Right atrium auricular region (tissue), 2 donors: ENCODE data around the gene SMYD3. TPM values are rescaled to one million over a fixed set of nuclear protein-coding genes. Genes with fewer than 3 reads are reported as not detected.

Source experiments
- DNase-seq: peaks from one replicate; pipeline ENCODE4 v3.0.0-alpha.2; 2019; ENCODE audit warnings: low spot score
- H3K27ac ChIP-seq, 2 donors: fragments of 200-600 bp; sonication (generic); 1 replicate in 1 of 2; 2 replicates in 1 of 2; pipeline ENCODE4 v1.5.1; 2016 to 2019
- H3K27me3 ChIP-seq, 2 donors: fragments of 200-600 bp; sonication (generic); one replicate each; pipeline versions ENCODE4 v1.5.1 to v1.6.0; 2017 to 2019
- H3K36me3 ChIP-seq: fragments of 200-600 bp; sonication (generic); one replicate; pipeline ENCODE4 v1.5.1; 2016
- H3K4me1 ChIP-seq, 2 donors: fragments of 200-600 bp; sonication (generic); one replicate each; pipeline versions ENCODE4 v1.5.1 to v1.6.0; 2017 to 2019
- H3K4me3 ChIP-seq, 2 donors: fragments of 200-600 bp; sonication (generic); 1 replicate in 1 of 2; 2 replicates in 1 of 2; pipeline ENCODE4 v1.5.1; 2017 to 2019; ENCODE audit warnings: mild to moderate bottlenecking in 1 of 2, moderate library complexity in 1 of 2
- H3K9me3 ChIP-seq, 2 donors: fragments of 200-600 bp; sonication (generic); one replicate each; pipeline ENCODE4 v1.5.1; 2019
- total RNA-seq, 2 donors: library from RNA; depleted of rRNA; stranded (reverse); fragments of >200 nt; gene quantifications; one replicate each; pipeline ENCODE4 v1.1.0, GENCODE V29; 2016
- TF ChIP-seq, protein P1 (sequence below), 2 donors: fragments of 200-600 bp; sonication (generic); IDR thresholded peaks; one replicate each; pipeline ENCODE4 v1.5.1; 2019; ENCODE audit warnings: antibody characterized with exemption in 2 of 2

Gene SMYD3
- total RNA-seq, 2 donors from 2014 or later: 7.9 to 8.5 TPM

DNA sequence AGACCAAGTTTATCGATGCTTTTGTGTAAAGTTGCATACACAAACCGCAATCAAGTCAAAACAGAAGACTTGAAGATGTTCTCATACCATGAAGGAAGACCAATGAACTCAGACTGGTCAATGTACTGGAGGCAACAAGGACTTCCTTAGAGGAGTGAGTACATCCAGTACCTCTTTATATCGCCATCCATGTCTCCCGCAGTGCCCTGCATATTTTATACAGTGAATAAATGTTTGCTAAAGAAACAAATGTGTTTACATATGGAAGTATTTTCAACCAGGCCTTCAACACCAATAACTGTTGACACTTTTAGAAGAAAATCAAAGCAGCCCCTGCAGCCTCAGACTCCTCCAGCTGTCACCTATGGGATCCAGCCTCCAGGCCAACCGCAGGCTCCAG, 125.6 kb downstream of the SMYD3 start:
- H3K4me3 ChIP-seq: no peak overlapping the region
- TF ChIP-seq, protein P1, sequence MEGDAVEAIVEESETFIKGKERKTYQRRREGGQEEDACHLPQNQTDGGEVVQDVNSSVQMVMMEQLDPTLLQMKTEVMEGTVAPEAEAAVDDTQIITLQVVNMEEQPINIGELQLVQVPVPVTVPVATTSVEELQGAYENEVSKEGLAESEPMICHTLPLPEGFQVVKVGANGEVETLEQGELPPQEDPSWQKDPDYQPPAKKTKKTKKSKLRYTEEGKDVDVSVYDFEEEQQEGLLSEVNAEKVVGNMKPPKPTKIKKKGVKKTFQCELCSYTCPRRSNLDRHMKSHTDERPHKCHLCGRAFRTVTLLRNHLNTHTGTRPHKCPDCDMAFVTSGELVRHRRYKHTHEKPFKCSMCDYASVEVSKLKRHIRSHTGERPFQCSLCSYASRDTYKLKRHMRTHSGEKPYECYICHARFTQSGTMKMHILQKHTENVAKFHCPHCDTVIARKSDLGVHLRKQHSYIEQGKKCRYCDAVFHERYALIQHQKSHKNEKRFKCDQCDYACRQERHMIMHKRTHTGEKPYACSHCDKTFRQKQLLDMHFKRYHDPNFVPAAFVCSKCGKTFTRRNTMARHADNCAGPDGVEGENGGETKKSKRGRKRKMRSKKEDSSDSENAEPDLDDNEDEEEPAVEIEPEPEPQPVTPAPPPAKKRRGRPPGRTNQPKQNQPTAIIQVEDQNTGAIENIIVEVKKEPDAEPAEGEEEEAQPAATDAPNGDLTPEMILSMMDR (IDR thresholded peaks at IDR 0.05): no peak
- no peaks in the 10 kb centered on the region for H3K4me1 ChIP-seq
- no peak for DNase-seq
- no peak overlapping the region for H3K27ac ChIP-seq
- no peaks in the 10 kb centered on the region for H3K9me3 ChIP-seq
- H3K36me3 ChIP-seq: no peaks in the 10 kb centered on the region
- H3K27me3 ChIP-seq: no peaks in the 10 kb centered on the region

DNA sequence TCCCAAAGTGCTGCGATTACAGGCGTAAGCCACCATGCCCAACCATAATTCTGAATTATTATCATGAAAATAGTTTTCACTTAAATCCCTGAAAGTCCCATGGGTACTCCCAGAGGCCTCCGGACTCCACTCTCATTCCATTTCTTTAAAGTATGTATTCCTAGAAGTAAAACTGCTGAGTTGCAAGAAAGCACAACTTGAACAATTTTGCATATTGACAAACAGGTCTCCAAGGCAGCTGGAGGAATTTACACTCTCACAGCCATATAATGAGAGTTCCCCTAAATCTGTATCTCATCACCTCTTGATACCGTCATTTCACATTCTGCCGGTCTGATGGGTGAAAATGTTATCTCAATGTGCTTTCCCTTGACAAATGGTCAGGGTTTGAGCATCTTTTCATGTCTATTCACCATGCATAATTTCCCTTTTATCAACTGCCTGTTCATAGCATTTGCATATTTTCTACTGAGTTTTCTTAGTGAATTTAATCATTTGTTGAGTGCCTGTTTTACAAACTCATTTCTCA, 129.4 kb downstream of the SMYD3 start:
- Histone ChIP-seq H3K27ac (no peak overlapping the region), H3K36me3 (no peaks in the 10 kb centered on the region), H3K4me3 (no peak overlapping the region), H3K4me1 (no peaks in the 10 kb centered on the region), H3K9me3 (no peaks in the 10 kb centered on the region), H3K27me3 (no peaks in the 10 kb centered on the region)
- DNase-seq: no peak
- TF ChIP-seq, protein P1 (IDR thresholded peaks at IDR 0.05): no peak

DNA sequence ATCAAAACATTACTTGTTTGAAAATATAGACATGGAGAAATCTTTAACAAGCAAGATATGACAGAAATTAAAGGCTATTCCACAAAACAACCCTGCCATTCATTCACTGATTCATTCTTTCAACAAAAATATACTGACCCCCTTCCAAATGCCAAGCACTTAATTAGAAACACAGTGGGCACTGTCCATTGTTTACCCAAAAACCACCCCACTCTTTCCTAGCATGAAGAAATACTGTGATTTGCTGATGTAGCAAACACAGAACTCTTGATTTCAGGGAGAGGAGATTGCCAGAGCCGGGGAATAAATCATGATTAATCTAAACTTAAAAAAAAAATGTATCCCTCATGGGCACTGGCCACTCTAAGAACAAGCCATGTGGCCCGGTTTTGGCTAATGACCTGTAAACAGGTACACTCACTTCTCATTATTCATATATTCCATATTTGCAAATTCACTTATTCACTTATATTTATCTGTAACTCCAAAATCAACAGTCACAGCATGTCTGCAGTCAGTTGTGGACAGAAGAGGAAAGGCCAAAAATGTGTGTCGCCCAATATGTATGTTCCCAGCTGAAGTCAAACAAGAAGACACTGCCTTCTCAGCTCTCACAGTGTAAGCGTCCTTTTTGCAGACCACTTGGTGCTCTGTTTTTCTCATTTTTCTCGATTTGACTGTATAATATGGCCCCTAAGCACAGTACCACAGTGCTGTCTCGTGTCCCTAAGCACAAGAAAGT, 133.1 kb downstream of the SMYD3 start:
- DNase-seq: no peak
- Histone ChIP-seq H3K27ac (no peak overlapping the region), H3K27me3 (no peaks in the 10 kb centered on the region), H3K36me3 (no peaks in the 10 kb centered on the region), H3K9me3 (no peaks in the 10 kb centered on the region), H3K4me3 (no peak overlapping the region), H3K4me1 (no peaks in the 10 kb centered on the region)
- TF ChIP-seq, protein P1 (IDR thresholded peaks at IDR 0.05): no peak

DNA sequence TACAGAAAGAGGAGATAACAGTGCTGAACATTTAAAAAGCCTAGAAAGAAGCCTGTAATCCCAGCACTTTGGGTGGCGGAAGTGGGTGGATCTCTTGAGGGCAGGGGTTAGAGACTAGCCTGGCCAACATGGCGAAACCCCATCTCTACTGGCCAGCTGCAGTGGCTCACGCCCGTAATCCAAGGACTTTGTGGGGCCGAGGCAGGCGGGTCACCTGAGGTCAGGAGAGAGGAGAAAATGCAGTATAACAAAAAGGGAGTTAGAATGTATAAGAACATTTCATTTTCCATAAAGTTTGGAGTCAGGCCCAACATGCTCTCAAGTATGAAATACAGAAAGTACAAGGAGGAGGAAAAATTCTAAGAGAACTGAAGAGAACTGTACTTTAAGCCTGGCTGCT, 134.5 kb downstream of the SMYD3 start:
- no peaks in the 10 kb centered on the region for H3K27me3 ChIP-seq
- H3K4me3 ChIP-seq: no peak overlapping the region
- H3K4me1 ChIP-seq: no peaks in the 10 kb centered on the region
- TF ChIP-seq, protein P1 (IDR thresholded peaks at IDR 0.05): no peak
- no peaks in the 10 kb centered on the region for H3K9me3 ChIP-seq
- no peak for DNase-seq
- H3K36me3 ChIP-seq: no peaks in the 10 kb centered on the region
- no peak overlapping the region for H3K27ac ChIP-seq

DNA sequence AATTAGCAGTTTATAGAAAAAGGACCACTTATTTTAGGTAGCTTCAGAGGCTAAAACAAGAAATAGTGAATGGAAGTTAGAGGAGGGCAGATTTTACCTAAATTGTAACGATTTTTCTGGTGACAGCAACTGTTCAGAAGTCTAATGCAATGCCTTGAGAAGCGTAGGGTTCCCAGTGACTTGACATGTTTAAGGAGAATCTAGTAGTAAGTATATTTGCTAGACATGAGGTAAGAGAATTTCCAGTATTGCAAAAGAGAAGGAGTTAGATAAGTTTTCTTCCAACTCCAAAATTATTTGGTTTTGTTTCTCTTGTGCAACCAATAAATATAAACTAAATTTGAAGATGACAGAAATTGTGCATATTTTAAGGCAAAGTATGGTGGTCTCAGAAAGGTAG, 140.0 kb downstream of the SMYD3 start:
- DNase-seq: no peak
- H3K36me3 ChIP-seq: no peaks in the 10 kb centered on the region
- no peak overlapping the region for H3K27ac ChIP-seq
- H3K9me3 ChIP-seq: no peaks in the 10 kb centered on the region
- H3K27me3 ChIP-seq: no peaks in the 10 kb centered on the region
- H3K4me1 ChIP-seq: no peaks in the 10 kb centered on the region
- H3K4me3 ChIP-seq: no peak overlapping the region
- TF ChIP-seq, protein P1 (IDR thresholded peaks at IDR 0.05): no peak

DNA sequence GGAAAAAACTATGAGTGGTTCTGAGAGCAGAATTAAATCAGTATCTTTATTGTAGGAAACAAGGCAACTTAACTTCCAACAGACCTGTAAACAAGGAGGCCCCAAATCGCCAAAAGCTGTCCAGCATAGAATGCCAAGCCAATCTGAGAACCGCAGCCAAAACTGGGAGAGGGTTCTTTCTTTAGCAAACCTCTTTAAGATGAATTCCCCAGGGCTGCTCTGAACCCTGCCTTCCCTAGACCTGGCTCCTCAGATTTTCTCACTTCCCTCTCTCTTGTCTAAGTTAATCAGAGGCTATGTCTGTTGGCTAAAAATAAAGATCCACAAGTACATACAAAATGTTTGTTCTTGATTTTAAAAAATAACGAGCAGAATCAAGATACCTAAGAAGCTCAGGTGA, 141.4 kb downstream of the SMYD3 start:
- Histone ChIP-seq H3K4me1 (no peaks in the 10 kb centered on the region), H3K36me3 (no peaks in the 10 kb centered on the region), H3K27ac (no peak overlapping the region), H3K9me3 (no peaks in the 10 kb centered on the region), H3K27me3 (no peaks in the 10 kb centered on the region), H3K4me3 (no peak overlapping the region)
- no peak for DNase-seq
- TF ChIP-seq, protein P1 (IDR thresholded peaks at IDR 0.05): no peak
